Measurements from ENCODE around the gene KCNH2. TPM values are rescaled to one million over a fixed set of nuclear protein-coding genes. Genes with fewer than 3 reads are reported as not detected.

KCNH2 gene
- total and polyA plus RNA-seq, 7 donors = 0.46 to 107 (median 40.6) TPM

GRCh38 chr7:151023232-151023631, 45.1 kb upstream of the KCNH2 start:
- intact Hi-C loops (cut with DNase I) = no loop called here
- Histone ChIP-seq H3K27ac (no peak overlapping the region), H3K9me3 (no peaks in the 10 kb centered on the region), H3K27me3 (peaks cover 0 to 27% (median 0%) of the 10 kb centered on the region in 3 donors), H3K4me3 (no peak overlapping the region), H3K4me1 (peaks cover 0 to 16% (median 12%) of the 10 kb centered on the region in 4 donors), H3K36me3 (no peaks in the 10 kb centered on the region)
- TF ChIP-seq EP300 (IDR thresholded peaks at IDR 0.05) (no peak), POLR2AphosphoS5 (IDR thresholded peaks at IDR 0.05) (no peak), POLR2A (IDR thresholded peaks at IDR 0.05) (no peak), CTCF (IDR thresholded peaks at IDR 0.05) (no peak)
- 82 to 84% methylated on average over 10 of the region's 10 CpGs for WGBS, 2 donors
- DNase-seq = no peak

- Histone ChIP-seq H3K27me3 (peaks cover 7 to 57% (median 27%) of the 10 kb centered on the region in 3 donors), H3K9me3 (no peaks in the 10 kb centered on the region), H3K4me3 (no peak overlapping the region), H3K27ac (no peak overlapping the region), H3K36me3 (no peaks in the 10 kb centered on the region), H3K4me1 (peaks cover 0 to 19% (median 17%) of the 10 kb centered on the region in 4 donors)
- 54 to 56% methylated on average over 7 of the region's 7 CpGs for WGBS, 2 donors
- DNase-seq = no peak
- TF ChIP-seq POLR2A (IDR thresholded peaks at IDR 0.05) = no peak
- TF ChIP-seq POLR2AphosphoS5 (IDR thresholded peaks at IDR 0.05) = no peak
- TF ChIP-seq EP300 (IDR thresholded peaks at IDR 0.05) = no peak
- TF ChIP-seq CTCF (IDR thresholded peaks at IDR 0.05) = no peak
- intact Hi-C loops (cut with DNase I) = no loop called here
These were observed 42.1 kb upstream of the KCNH2 start for GRCh38 chr7:151020231-151020630.

- Histone ChIP-seq H3K9me3 (no peaks in the 10 kb centered on the region), H3K27ac (no peak overlapping the region), H3K36me3 (no peaks in the 10 kb centered on the region), H3K27me3 (peaks cover 14 to 68% (median 38%) of the 10 kb centered on the region in 3 donors), H3K4me3 (peak overlapping the region in 3 of 4 donors; percentile 5 to 32 (median 30)), H3K4me1 (peaks cover 0 to 20% (median 19%) of the 10 kb centered on the region in 4 donors)
- intact Hi-C loops (cut with DNase I) = no loop called here
- DNase-seq = no peak
- WGBS, 2 donors = 14 to 19% methylated on average over 20 of the region's 20 CpGs
- TF ChIP-seq POLR2A (IDR thresholded peaks at IDR 0.05) (no peak), POLR2AphosphoS5 (IDR thresholded peaks at IDR 0.05) (no peak), CTCF (IDR thresholded peaks at IDR 0.05) (no peak), EP300 (IDR thresholded peaks at IDR 0.05) (no peak)
These were observed 41.0 kb upstream of the KCNH2 start for GRCh38 chr7:151019130-151019447.

GRCh38 chr7:151018421-151019129, 40.5 kb upstream of the KCNH2 start:
- Histone ChIP-seq H3K9me3 (no peaks in the 10 kb centered on the region), H3K27ac (no peak overlapping the region), H3K4me1 (peaks cover 0 to 25% (median 24%) of the 10 kb centered on the region in 4 donors), H3K4me3 (peak overlapping the region in 3 of 4 donors; percentile 5 to 32 (median 30)), H3K36me3 (no peaks in the 10 kb centered on the region), H3K27me3 (peaks cover 19 to 74% (median 43%) of the 10 kb centered on the region in 3 donors)
- intact Hi-C loops (cut with DNase I) = no loop called here
- WGBS, 2 donors = 1 to 5% methylated on average over 82 of the region's 82 CpGs
- no peak for DNase-seq
- TF ChIP-seq CTCF (IDR thresholded peaks at IDR 0.05) (no peak), POLR2AphosphoS5 (IDR thresholded peaks at IDR 0.05) (no peak), POLR2A (IDR thresholded peaks at IDR 0.05) (no peak), EP300 (IDR thresholded peaks at IDR 0.05) (no peak)
